Prostate gland (tissue), 2 donors: ENCODE results near the gene ATP2C1. TPM values are rescaled to one million over a fixed set of nuclear protein-coding genes. Genes with fewer than 3 reads are reported as not detected.

Experiments
- DNase-seq: peaks from one replicate; pipeline ENCODE4 v3.0.0-alpha.2; 2019; ENCODE audit warnings: low spot score
- H3K27ac ChIP-seq, 2 donors: fragments of 200-600 bp; sonication (generic); 2 replicates each; pipeline ENCODE4 v1.5.1; 2017 to 2019
- H3K27me3 ChIP-seq: fragments of 200-600 bp; sonication (generic); replicated peaks from 2 replicates; pipeline ENCODE4 v1.5.1; 2019; ENCODE audit not compliant: insufficient read depth
- H3K36me3 ChIP-seq, 2 donors: fragments of 200-600 bp; sonication (generic); 1 replicate in 1 of 2; 2 replicates in 1 of 2; pipeline versions ENCODE4 v1.5.1 to v1.8.1; 2017 to 2019
- H3K4me1 ChIP-seq: fragments of 200-600 bp; sonication (generic); replicated peaks from 2 replicates; pipeline ENCODE4 v1.5.1; 2019
- H3K4me3 ChIP-seq, 2 donors: fragments of 200-600 bp; sonication (generic); 2 replicates each; pipeline ENCODE4 v1.5.1; 2017 to 2019
- H3K9me3 ChIP-seq: fragments of 200-600 bp; sonication (generic); 2 replicates; pipeline ENCODE4 v1.5.1; 2017
- CTCF ChIP-seq, 4 experiments: fragments of 200-600 bp in 2 of 4; fragments of 450-650 bp in 2 of 4; sonication (generic) in 2 of 4; IDR thresholded peaks; 1 replicate in 3 of 4; 2 replicates in 1 of 4; pipeline ENCODE4 v1.5.1; 2016 to 2019; ENCODE audit warnings: antibody characterized with exemption in 4 of 4, mild to moderate bottlenecking in 2 of 4, moderate library complexity in 2 of 4
- POLR2A ChIP-seq: fragments of 450-650 bp; IDR thresholded peaks from one replicate; pipeline ENCODE4 v1.6.1; 2016; ENCODE audit warnings: antibody characterized with exemption, mild to moderate bottlenecking
- POLR2AphosphoS5 ChIP-seq: sonication (generic); formaldehyde crosslinking; IDR thresholded peaks from one replicate; pipeline ENCODE4 v1.6.1; 2017; ENCODE audit warnings: antibody characterized with exemption
- WGBS: methylation state at CpG from one replicate; pipeline ENCODE4 v1.1.5; 2018; 5-methylcytosine and 5-hydroxymethylcytosine counted together
- intact Hi-C: fragments of 100-400 bp; cut with DNase I; formaldehyde crosslinking; loops from one replicate; pipeline ENCODE4 v1.14.2; 2022
- total RNA-seq, 2 donors: library from RNA; depleted of rRNA; stranded (reverse); fragments of >200 nt; gene quantifications; one replicate each; pipeline ENCODE4 v1.1.0, GENCODE V29; 2016

ATP2C1 gene
- total RNA-seq, 2 donors from 2014 or later = 123 to 158 TPM

- intact Hi-C loops = no loop called here
- Histone ChIP-seq H3K27ac (no peak overlapping the region), H3K4me1 (no peaks in the 10 kb centered on the region), H3K36me3 (no peaks in the 10 kb centered on the region), H3K4me3 (no peak overlapping the region), H3K9me3 (no peaks in the 10 kb centered on the region), H3K27me3 (no peaks in the 10 kb centered on the region)
- TF ChIP-seq POLR2A (no peak), POLR2AphosphoS5 (no peak), CTCF (IDR thresholded peaks at IDR 0.05) (no peak)
- 27% methylated on average over 1 of the region's 1 CpG for WGBS
- DNase-seq = no peak
These were observed 62.4 kb downstream of the ATP2C1 start for GRCh38 chr3:130956281-130956680.

- no peak for DNase-seq
- TF ChIP-seq CTCF (IDR thresholded peaks at IDR 0.05) (no peak), POLR2A (no peak), POLR2AphosphoS5 (no peak)
- no peak overlapping the region for H3K4me3 ChIP-seq
- intact Hi-C loops = no loop called here
- no peaks in the 10 kb centered on the region for H3K9me3 ChIP-seq
- WGBS = 38% methylated on average over 3 of the region's 3 CpGs
- H3K4me1 ChIP-seq = no peaks in the 10 kb centered on the region
- no peaks in the 10 kb centered on the region for H3K36me3 ChIP-seq
- no peaks in the 10 kb centered on the region for H3K27me3 ChIP-seq
- H3K27ac ChIP-seq = no peak overlapping the region
These were observed 62.8 kb downstream of the ATP2C1 start for GRCh38 chr3:130956721-130957120.

- Histone ChIP-seq H3K9me3 (no peaks in the 10 kb centered on the region), H3K27ac (no peak overlapping the region), H3K36me3 (no peaks in the 10 kb centered on the region), H3K4me3 (no peak overlapping the region), H3K27me3 (no peaks in the 10 kb centered on the region), H3K4me1 (no peaks in the 10 kb centered on the region)
- intact Hi-C loops = no loop called here
- no peak for DNase-seq
- 94% methylated on average over 5 of the region's 5 CpGs for WGBS
- TF ChIP-seq CTCF (IDR thresholded peaks at IDR 0.05) = no peak
- no peak for TF ChIP-seq POLR2AphosphoS5
- no peak for TF ChIP-seq POLR2A
These were observed 66.4 kb downstream of the ATP2C1 start for GRCh38 chr3:130960139-130960795.

GRCh38 chr3:130961458-130961857 lies 67.6 kb downstream of the ATP2C1 start:
- TF ChIP-seq POLR2A (no peak), CTCF (IDR thresholded peaks at IDR 0.05) (no peak), POLR2AphosphoS5 (no peak)

GRCh38 chr3:130963444-130963843 lies 69.6 kb downstream of the ATP2C1 start:
- WGBS = 67% methylated on average over 2 of the region's 2 CpGs
- TF ChIP-seq CTCF (IDR thresholded peaks at IDR 0.05) (no peak), POLR2A (no peak), POLR2AphosphoS5 (no peak)
- no peaks in the 10 kb centered on the region for H3K9me3 ChIP-seq
- intact Hi-C loops = no loop called here
- H3K4me1 ChIP-seq = no peaks in the 10 kb centered on the region
- no peak for DNase-seq
- no peaks in the 10 kb centered on the region for H3K27me3 ChIP-seq
- no peak overlapping the region for H3K27ac ChIP-seq
- H3K4me3 ChIP-seq = no peak overlapping the region
- no peaks in the 10 kb centered on the region for H3K36me3 ChIP-seq

More at GRCh38 chr3:130961458-130961857, 67.6 kb downstream of the ATP2C1 start:
- H3K27me3 ChIP-seq = no peaks in the 10 kb centered on the region
- intact Hi-C loops = no loop called here
- H3K4me3 ChIP-seq = no peak overlapping the region
- no peak overlapping the region for H3K27ac ChIP-seq
- no peaks in the 10 kb centered on the region for H3K4me1 ChIP-seq
- no peaks in the 10 kb centered on the region for H3K36me3 ChIP-seq
- DNase-seq = no peak
- H3K9me3 ChIP-seq = no peaks in the 10 kb centered on the region
